HG02943 (cell line): ENCODE measurements around the gene PDYN.

Source experiments
- ATAC-seq: cut with Tn5 transposase; IDR thresholded peaks from one replicate; pipeline ENCODE4 v1.9.1; 2021; ENCODE audit warnings: mild to moderate bottlenecking, low read depth, moderate library complexity; ENCODE audit not compliant: unreplicated experiment

The PDYN gene

GRCh38 chr20:1937316-1937976, 56.4 kb downstream of the PDYN start:
- no peak for ATAC-seq

- ATAC-seq = no peak
Measured at GRCh38 chr20:1935696-1936366, 58.0 kb downstream of the PDYN start.

DNA sequence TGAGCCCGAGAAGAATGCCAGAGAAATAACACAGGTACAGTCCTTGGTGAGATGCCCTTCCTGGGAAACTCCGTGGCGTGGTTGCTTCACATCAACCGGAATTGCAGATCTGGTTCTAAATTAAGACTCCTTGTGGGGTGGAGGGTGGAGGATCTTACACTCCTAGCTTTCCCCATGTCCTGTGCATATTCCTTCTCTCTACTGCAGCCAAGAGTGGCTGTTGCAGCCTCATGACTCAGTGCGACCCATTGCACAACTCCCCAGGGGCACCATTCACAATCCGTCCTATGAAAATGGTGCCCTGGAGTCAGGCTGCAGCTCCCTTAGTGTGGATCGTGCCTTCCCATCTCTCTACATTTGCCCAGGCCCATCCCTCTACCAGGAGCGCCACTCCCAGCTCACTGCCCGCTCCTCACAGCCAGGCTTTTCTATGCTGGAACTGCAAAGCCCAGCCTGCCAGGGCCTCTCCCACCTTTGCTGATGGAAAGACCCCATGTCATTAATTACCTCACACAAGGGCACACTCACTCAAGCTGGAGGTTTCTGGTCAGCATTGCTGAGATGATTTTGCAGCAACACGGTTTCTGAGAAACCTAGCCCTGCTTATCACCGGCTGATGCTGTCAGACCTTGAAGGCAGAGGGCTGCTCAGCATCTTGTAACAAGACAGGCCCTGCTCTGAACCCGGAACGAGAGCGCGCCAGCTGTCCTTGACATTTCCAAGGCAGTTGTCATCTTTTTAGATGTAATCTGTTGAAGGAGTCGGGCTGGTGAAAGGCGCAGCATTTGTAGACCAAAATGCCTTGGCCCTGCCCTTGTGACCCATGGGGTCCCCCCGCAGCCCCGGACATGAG, 58.9 kb downstream of the PDYN start:
- no peak for ATAC-seq

- no peak for ATAC-seq
Measured at GRCh38 chr20:1934156-1934555, 59.7 kb downstream of the PDYN start.

- no peak for ATAC-seq
Measured at GRCh38 chr20:1933465-1933870, 60.4 kb downstream of the PDYN start.

DNA sequence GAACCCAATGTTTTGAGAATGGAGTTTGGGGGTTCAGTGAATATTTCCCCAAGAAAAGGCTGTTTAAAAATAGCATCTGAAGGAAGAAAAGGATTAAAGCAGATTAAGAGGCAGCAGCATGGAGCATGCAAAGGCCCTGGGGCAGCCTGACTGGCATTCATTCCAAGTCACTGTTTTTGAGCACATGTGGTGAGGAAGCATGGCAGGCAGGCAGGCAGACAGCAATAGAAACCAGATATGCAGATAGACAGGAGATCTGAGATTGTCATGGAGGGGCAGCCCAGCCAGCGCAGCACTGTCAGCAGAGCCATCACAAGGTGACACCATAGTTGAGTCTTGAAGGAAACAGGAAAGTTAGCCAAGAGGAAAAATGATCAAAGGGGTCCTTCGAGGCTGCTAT, 60.9 kb downstream of the PDYN start:
- ATAC-seq = no peak

GRCh38 chr20:1931830-1932229, 62.0 kb downstream of the PDYN start:
- ATAC-seq = no peak

DNA sequence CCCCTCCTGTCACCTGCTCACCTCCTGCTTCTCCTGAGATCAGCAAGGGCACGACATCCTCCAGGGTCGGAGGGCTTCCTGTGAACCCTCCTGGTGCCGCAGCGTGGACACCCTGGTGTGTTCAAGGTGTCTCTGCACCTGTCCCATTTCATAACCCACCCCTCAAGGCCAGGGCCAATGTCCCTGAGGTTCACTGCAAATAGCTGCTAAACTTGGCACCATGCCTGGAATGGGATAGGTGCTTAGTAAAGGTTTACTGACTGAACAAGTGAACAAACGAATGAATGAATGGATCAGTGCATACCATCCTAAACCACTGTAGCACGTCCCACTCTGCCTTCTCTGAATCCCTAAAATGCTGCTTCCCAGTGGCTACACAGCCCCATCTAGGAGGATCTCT, 63.7 kb downstream of the PDYN start:
- no peak for ATAC-seq

GRCh38 chr20:1929460-1929859, 64.4 kb downstream of the PDYN start:
- ATAC-seq = no peak

GRCh38 chr20:1928782-1929181, 65.1 kb downstream of the PDYN start:
- ATAC-seq = no peak
